Renal cortex interstitium (tissue), 11 donors: Measurements from ENCODE around the gene UNC119B. TPM values are rescaled to one million over a fixed set of nuclear protein-coding genes. Genes with fewer than 3 reads are reported as not detected.

Experiments used
- DNase-seq, 11 donors: peaks; one replicate each; pipeline ENCODE4 v3.0.0-alpha.2; 2013; ENCODE audit warnings: low read depth in 9 of 11, low spot score in 4 of 11; ENCODE audit errors: extremely low read depth in 1 of 11
- polyA plus RNA-seq, 3 donors: library from polyadenylated mRNA; unstranded; fragments of 120-200 nt; gene quantifications; one replicate each; pipeline ENCODE4 v1.2.1, GENCODE V29; 2013; ENCODE audit not compliant: insufficient read length in 3 of 3

UNC119B gene
- polyA plus RNA-seq, 3 donors: 65.3 to 81.1 (median 77.9) TPM

GRCh38 chr12:120684523-120684932 lies 25.7 kb upstream of the UNC119B start:
- no peak for DNase-seq

DNA sequence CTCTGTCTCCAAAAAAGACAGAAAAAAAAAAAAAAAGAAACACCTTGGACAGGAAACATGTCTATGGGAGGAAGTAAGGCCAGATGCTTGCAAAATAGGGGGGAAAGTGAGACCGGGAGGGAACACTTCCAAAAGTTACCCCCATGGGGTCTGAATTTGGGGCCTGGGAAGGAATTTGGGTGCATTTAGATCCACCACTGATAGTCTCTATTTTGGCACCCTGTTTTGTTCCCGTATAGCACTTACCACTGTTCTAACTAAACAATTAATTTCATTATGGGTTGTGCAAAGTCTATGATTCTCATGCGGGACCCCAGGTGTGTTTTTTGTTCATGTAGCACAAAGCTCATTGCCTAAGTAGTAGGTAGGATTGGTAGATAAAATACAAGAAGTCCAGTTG lies 24.7 kb upstream of the UNC119B start:
- no peak for DNase-seq

- DNase-seq: peak; percentile 93 to 97 (median 95)
Measured at GRCh38 chr12:120686151-120686689, 24.0 kb upstream of the UNC119B start.

DNA sequence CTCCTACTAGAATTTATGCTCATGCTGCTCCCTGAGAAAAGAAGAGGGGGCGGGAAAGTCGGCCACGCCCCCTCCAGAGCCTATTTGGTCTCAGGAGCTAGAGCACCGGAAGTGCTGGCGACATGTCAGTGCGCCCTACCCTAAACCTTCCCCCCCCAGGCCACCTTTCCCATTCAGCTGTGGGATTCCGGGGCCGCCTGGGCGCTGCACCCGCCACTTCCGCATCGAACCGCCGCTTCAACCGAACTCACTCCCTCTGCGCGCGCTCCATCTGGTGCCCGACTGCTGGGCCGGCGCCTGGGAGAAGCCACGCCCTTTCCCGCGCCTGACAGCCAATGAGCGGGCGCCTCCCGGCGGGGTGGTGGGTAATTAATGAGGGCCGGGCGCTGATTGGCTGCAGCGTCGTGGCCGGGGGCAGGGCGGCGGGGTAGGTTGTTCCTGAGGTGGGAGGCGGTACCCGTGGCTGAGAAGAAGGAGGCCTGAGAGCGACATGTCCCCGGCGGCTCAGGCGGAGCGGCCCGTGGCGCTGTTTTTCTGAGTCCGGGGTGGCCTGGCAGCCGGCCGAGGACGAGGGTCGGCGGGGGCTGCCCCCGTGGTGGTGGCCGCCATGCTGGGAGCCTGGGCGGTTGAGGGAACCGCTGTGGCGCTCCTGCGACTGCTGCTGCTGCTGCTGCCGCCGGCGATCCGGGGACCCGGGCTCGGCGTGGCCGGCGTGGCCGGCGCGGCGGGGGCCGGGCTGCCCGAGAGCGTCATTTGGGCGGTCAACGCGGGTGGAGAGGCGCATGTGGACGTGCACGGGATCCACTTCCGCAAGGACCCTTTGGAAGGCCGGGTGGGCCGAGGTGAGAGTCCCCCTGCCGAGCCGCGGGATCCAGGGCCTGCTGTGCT lies 23.3 kb upstream of the UNC119B start, which contains the start of gene MLEC:
MLEC (plus strand) TSS at position 460 of the 888 bp plus-strand sequence; CDS start at position 608, 148 bp downstream.
- DNase-seq: peak; percentile 88 to 98 (median 96)

- no peak for DNase-seq
Measured at GRCh38 chr12:120687578-120688289, 22.5 kb upstream of the UNC119B start.

DNA sequence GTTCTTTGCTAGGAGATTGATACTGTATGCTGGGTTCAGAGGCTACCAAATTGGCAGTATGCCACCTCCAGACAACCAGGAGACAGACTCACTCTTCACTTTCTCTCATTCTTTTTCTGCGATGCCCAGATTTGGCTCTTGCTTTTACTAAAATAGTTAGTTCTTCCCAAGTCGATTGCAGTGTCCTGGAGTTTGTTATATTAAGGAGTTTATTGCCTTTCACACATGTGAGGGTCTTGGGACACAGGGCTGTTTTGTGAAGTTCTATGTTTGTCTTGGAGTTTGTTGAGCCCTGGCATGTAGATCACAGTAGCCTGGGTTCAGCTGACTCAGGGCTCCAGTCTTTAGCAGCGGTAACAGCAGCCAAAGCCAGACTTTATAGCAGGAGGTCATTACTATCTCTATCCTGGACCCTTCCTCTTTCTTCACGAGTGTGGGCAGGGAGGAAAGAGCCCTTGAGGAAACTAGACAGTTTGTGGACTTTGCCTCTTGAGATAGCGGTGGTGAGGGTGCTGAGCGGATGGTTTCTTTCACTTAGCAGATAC lies 21.7 kb upstream of the UNC119B start:
- DNase-seq: no peak

DNA sequence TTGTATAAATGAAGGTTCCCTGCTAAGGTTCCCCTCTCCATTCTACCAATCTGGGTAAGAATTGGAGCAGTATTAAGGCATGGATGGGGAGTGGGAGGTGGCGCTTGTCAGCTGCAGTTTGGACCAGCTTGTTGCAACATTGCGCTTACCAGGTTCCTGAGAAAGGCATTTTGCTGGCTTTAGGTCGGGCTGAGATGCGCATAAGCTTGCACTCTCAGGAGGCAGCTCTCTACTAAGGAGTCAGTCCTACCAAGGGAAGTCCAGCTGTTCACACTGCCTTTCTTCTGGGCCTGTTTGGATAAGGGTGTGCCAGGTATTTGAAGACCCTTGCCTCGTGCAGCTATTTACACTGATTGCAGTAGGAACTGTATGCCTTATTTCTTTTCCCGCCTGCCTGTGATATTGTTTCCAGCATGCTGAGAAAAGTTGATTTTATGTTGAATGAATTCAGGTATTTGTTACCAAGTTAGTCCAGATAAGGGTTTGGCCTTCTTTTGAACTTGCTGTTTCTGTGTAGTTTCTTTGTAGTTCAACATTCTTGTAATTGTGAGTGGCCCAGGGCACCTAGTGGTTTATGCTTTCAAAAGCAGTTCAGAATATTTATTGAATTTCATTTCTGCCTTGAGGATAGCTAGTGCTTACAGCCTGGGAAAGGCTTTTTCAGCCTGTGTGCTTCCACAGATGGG lies 20.7 kb upstream of the UNC119B start:
- no peak for DNase-seq

DNA sequence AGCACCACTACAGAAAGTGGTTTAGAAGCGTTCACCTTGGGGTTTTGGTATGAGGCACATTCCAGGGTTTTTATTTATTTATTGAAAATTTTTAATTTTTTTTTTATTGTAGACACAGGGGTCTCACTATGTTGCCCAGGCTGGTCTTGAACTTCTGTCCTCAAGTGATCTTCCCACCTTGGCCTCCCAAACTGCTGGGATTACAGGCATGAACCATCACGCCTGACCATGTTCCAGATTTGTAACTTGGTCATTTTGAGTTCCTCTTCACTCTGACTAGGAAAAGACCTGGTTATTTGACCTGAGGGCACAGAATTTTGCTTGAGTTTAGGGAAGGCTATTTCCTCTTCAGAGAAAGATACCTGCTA lies 20.2 kb upstream of the UNC119B start:
- DNase-seq: no peak

DNA sequence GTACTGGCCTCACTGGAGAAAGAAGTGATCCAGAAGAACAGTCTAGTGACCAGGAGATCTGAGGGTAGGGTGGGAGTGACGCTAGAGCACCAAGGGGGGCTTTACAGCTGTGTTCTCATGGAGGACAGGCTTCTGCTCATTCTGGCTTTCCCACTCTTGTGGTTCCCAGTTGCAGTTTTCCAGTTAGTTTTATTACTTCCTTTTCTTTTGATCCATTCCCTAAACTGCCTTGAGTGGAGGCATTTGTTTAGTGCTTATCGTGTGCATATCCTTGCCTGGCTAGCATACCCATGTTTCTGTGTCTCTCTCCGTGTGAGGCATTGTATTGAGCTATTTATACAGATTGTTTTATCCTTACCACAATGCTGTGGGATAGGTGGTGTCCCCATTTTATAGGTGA lies 19.3 kb upstream of the UNC119B start:
- no peak for DNase-seq

DNA sequence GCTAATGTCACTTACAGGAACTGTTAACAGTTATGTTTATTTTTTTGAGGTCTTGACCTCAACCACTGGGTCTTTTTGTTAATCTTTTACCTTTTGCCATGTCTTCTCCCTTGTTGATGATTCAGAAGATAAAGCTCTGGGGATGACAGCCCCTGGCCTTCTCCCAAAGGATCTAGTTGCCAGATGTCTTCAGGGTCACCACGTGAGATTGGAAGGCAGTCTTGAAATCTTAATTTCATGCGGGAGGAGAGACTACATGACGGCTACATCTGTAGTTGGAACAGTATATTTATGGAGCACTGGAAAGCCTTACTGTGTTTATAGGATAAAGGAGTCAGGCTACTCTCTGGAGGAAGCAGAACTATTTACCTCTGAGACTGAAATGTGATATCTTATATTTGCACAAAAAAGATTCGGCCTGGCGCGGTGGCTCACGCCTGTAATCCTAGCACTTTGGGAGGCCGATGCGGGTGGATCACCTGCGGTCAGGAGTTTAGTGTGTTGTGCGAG lies 17.7 kb upstream of the UNC119B start:
- DNase-seq: no peak

DNA sequence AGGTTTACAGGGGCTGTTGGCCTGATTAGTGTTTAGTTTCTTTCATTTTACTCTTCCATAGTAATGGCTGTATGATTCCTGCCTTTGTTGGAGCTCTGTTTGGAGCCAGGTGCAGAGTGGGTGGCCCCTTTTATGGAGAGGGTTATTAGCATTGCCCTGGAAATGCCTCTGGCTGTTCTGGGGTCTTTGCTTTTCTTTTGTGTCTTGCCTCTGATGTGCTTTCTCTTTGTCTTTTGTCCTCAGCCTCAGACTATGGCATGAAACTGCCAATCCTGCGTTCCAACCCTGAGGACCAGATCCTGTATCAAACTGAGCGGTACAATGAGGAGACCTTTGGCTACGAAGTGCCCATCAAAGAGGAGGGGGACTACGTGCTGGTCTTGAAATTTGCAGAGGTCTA lies 16.4 kb upstream of the UNC119B start:
- no peak for DNase-seq

DNA sequence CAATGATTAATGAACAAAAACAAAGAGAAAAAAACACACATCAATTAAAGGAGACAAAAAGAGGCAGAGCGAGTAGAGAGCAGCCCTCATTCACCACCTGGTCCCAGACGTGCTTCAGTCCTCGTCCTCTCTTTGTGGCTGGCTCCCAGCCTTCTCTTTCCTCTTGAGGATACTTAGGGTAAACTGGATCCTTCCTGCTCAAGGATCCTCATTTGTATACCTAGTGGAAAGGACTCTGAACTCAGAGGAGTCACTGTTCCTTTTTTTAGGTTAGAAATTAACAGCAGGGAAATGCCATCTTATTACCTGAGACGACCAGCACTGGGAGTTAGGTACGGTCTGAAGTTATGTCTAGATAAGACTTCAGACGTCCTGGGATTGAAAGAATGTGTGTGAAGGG lies 13.6 kb upstream of the UNC119B start:
- no peak for DNase-seq

DNA sequence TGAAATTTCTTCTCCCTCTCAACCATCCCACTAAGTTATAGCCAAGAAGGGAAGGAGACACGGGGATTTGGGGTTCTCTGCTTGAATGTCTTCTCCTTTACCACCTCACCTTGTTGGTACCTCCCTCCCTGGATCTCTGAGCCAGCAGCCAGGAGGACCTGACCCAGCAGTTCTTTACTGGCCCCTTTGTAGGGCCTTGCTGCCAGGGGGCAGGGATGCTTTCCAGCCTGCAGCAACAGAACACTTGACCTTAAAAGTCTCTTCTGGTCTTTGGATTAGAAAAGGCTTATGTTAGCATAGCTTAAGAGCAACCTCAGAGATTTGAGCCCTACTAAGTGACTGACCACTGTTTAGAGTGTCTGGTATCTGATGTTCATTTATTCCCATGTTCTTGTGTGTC lies 12.9 kb upstream of the UNC119B start:
- no peak for DNase-seq

GRCh38 chr12:120698665-120699064 lies 11.6 kb upstream of the UNC119B start:
- no peak for DNase-seq

DNA sequence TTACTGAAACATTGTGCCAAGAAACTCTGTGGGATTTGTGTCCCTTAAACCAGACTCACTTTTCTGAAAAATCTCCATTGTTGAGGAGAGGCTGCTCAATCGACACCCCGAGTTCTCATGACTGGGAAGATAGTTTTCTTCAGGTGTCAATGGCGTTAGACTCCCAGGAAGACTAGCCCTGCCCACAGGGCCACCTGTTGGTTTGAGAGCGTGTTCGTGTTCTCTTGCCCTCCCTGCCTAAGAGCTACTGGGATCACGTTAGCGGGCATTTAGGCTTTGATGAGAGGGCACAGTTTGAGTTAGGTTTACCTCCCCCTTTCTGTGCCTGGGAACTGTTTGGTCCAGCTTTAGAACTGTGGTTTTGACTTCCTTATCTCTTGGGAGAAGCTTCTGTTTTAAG lies 10.7 kb upstream of the UNC119B start:
- DNase-seq: no peak

GRCh38 chr12:120700886-120701285 lies 9.4 kb upstream of the UNC119B start:
- DNase-seq: no peak

DNA sequence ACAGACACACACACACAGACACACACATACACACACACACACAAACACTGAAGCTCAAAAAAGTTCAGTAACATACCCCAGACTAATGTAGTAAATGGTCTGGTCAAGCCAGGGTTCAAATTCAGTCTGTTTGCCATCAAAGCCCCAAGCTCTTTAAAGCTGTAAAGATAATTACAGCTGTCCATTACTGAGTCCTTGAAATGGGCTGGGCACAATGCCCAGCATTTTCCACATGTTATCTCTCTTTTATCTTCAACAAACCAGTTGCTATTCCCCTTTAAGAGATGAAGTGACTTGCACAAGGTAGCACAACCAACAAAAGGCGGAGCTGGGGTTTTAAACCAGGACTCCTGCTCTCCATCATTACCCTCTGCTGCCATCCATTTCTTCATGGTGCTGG lies 7.6 kb upstream of the UNC119B start:
- no peak for DNase-seq

DNA sequence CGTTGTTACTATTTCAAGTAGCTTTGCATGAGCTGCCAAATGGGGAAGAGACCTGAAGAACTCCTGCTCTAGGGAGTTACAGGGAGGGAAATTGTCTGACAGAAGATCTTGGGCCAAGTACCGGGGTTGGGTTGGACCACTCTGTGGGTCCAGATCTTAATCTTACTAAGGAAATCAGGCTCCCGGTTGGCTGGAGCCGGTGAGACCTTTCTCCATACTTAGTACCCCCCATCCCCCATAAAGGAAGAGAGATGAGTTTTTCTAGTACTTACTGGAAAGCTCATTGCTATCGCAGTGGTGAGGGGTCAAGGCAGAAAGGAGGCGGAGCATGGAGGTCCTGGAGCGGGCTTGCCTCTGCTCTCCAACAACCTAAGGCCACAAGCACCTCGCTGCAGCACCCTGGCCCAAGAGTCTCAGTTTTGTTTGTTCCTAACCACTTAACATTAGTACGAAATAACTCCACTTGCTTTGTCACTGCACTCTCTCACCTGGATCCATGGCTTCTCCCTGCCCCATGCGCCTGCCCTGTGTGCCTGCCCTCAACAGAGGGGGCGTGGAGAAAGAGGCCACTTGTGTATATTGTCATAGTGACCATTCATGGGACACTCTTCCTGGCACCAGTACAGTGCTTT lies 6.8 kb upstream of the UNC119B start:
- no peak for DNase-seq

GRCh38 chr12:120705618-120706017 lies 4.6 kb upstream of the UNC119B start:
- no peak for DNase-seq
